H1 (cell line): ENCODE data around the gene PPM1G. TPM values are rescaled to one million over a fixed set of nuclear protein-coding genes. Genes with fewer than 3 reads are reported as not detected.

Source experiments
- CTCF ChIA-PET: fragments of 300-600 bp; sonication (Branson Sonifier 250); formaldehyde crosslinking; loops from one replicate; lab custom pipeline; 2021; ENCODE audit not compliant: partially characterized antibody; lab: Charles Lee
- POLR2A ChIA-PET: fragments of 300-600 bp; sonication (Branson Sonifier 250); formaldehyde crosslinking; loops from one replicate; lab custom pipeline; 2021; ENCODE audit warnings: inconsistent platforms; ENCODE audit not compliant: partially characterized antibody; lab: Charles Lee
- DNase-seq, 2 experiments: peaks; one replicate each; pipeline versions ENCODE4 v3.0.0 to v3.0.0-alpha.2; 2010 to 2022; ENCODE audit warnings: low spot score in 2 of 2, low read depth in 1 of 2, mixed read lengths in 1 of 2
- FAIRE-seq: peaks from 2 replicates; lab custom pipeline; 2011; peaks lifted over from hg19 to GRCh38; lab: Jason Lieb, UNC
- H2AFZ ChIP-seq: 2 replicates; pipeline ENCODE4 v1.8.1; 2012; ENCODE audit warnings: low read length, inconsistent platforms
- H2AK5ac ChIP-seq: 2 replicates; pipeline ENCODE4 v1.6.1; 2013; ENCODE audit warnings: low read depth, low read length
- H2BK120ac ChIP-seq: replicated peaks from 2 replicates; pipeline ENCODE3; 2013; ENCODE audit warnings: low read depth, low read length, inconsistent platforms
- H2BK12ac ChIP-seq: 2 replicates; pipeline ENCODE4 v1.6.1; 2013; ENCODE audit warnings: low read depth, low read length
- H2BK15ac ChIP-seq: 2 replicates; pipeline ENCODE4 v1.6.1; 2013; ENCODE audit warnings: low read length
- H2BK20ac ChIP-seq: 2 replicates; pipeline ENCODE4 v1.6.1; 2013; ENCODE audit warnings: low read length
- H2BK5ac ChIP-seq: 2 replicates; pipeline ENCODE4 v1.6.1; 2013; ENCODE audit warnings: low read depth, low read length
- H3K14ac ChIP-seq: 2 replicates; pipeline ENCODE4 v1.6.1; 2013; ENCODE audit warnings: inconsistent platforms; ENCODE audit not compliant: insufficient read length
- H3K18ac ChIP-seq: 2 replicates; pipeline ENCODE4 v1.6.1; 2013; ENCODE audit warnings: low read length; ENCODE audit errors: extremely low read depth
- H3K23ac ChIP-seq: 2 replicates; pipeline ENCODE4 v1.6.1; 2013; ENCODE audit warnings: inconsistent platforms; ENCODE audit not compliant: insufficient read length
- H3K23me2 ChIP-seq: 2 replicates; pipeline ENCODE4 v1.6.1; 2013; ENCODE audit warnings: low read depth, low read length
- H3K27ac ChIP-seq: 2 replicates; pipeline ENCODE4 v1.6.1; 2011; ENCODE audit warnings: low read depth, low read length, inconsistent platforms
- H3K27me3 ChIP-seq, 4 experiments: replicated peaks in 1 of 4; 1 replicate in 1 of 4; 2 replicates in 3 of 4; pipeline versions ENCODE4 v1.6.1 to v1.8.1; 2011 to 2013; ENCODE audit warnings: low read length in 3 of 4, mild to moderate bottlenecking in 3 of 4, inconsistent platforms in 2 of 4, mixed read lengths in 2 of 4, moderate library complexity in 1 of 4; ENCODE audit not compliant: control insufficient read depth in 3 of 4, insufficient read depth in 3 of 4; ENCODE audit errors: extremely low read depth in 1 of 4
- H3K36me3 ChIP-seq, 4 experiments: 2 replicates each; pipeline versions ENCODE4 v1.6.1 to v1.8.1; 2011 to 2013; ENCODE audit warnings: mild to moderate bottlenecking in 4 of 4, low read length in 3 of 4, moderate library complexity in 2 of 4, control low read depth in 1 of 4, inconsistent platforms in 1 of 4; ENCODE audit not compliant: insufficient read depth in 4 of 4, control insufficient read depth in 2 of 4
- H3K4ac ChIP-seq: replicated peaks from 2 replicates; pipeline ENCODE3; 2013; ENCODE audit warnings: low read length, low read depth, mixed read lengths, inconsistent platforms; ENCODE audit not compliant: insufficient read length
- H3K4me1 ChIP-seq, 4 experiments: replicated peaks in 1 of 4; 1 replicate in 1 of 4; 2 replicates in 3 of 4; pipeline versions ENCODE4 v1.6.1 to v1.8.1; 2011 to 2013; ENCODE audit warnings: low read length in 3 of 4, inconsistent platforms in 2 of 4, mixed read lengths in 1 of 4; ENCODE audit not compliant: insufficient read depth in 4 of 4, control insufficient read depth in 3 of 4
- H3K4me2 ChIP-seq, 2 experiments: 2 replicates each; pipeline versions ENCODE4 v1.6.1 to v1.8.1; 2011 to 2013; ENCODE audit warnings: low read depth in 2 of 2, low read length in 2 of 2, control low read depth in 1 of 2, inconsistent platforms in 1 of 2, mild to moderate bottlenecking in 1 of 2; ENCODE audit not compliant: insufficient read depth in 1 of 2
- H3K4me3 ChIP-seq, 4 experiments: fragments of 200-600, 300-600 bp in 1 of 4; sonication (generic), shearing (Covaris generic), sonication (Bioruptor Twin) in 1 of 4; 2 replicates each; pipeline versions ENCODE4 v1.5.1 to v1.8.1; 2011 to 2016; ENCODE audit warnings: low read length in 4 of 4, low read depth in 3 of 4, control low read depth in 2 of 4, inconsistent platforms in 2 of 4, mild to moderate bottlenecking in 2 of 4, mixed read lengths in 1 of 4, moderate library complexity in 1 of 4; ENCODE audit not compliant: insufficient read depth in 2 of 4; ENCODE audit errors: extremely low read depth in 1 of 4
- H3K56ac ChIP-seq: replicated peaks from 2 replicates; pipeline ENCODE3; 2013; ENCODE audit warnings: low read depth, mild to moderate bottlenecking, mixed read lengths, low read length, inconsistent platforms; ENCODE audit not compliant: insufficient read length
- H3K79me1 ChIP-seq: 2 replicates; pipeline ENCODE4 v1.6.1; 2013; ENCODE audit warnings: low read depth, low read length, control low read depth
- H3K79me2 ChIP-seq, 2 experiments: 2 replicates each; pipeline versions ENCODE4 v1.6.1 to v1.8.1; 2012 to 2013; ENCODE audit warnings: low read length in 2 of 2, mild to moderate bottlenecking in 2 of 2, inconsistent platforms in 1 of 2; ENCODE audit not compliant: insufficient read depth in 2 of 2, control insufficient read depth in 1 of 2
- H3K9ac ChIP-seq, 4 experiments: replicated peaks in 1 of 4; 1 replicate in 1 of 4; 2 replicates in 3 of 4; pipeline versions ENCODE4 v1.6.1 to v1.8.1; 2011 to 2013; ENCODE audit warnings: low read depth in 3 of 4, low read length in 3 of 4, control low read depth in 2 of 4, mild to moderate bottlenecking in 2 of 4, moderate library complexity in 2 of 4, inconsistent platforms in 1 of 4; ENCODE audit errors: extremely low read depth in 1 of 4
- H3K9me3 ChIP-seq, 2 experiments: 2 replicates each; pipeline versions ENCODE4 v1.6.1 to v1.8.1; 2012 to 2013; ENCODE audit warnings: mild to moderate bottlenecking in 2 of 2, moderate library complexity in 2 of 2, control low read depth in 1 of 2, inconsistent platforms in 1 of 2, low read depth in 1 of 2, low read length in 1 of 2, mixed read lengths in 1 of 2; ENCODE audit not compliant: insufficient read depth in 2 of 2
- H4K20me1 ChIP-seq, 2 experiments: replicated peaks in 1 of 2; 2 replicates each; pipeline versions ENCODE3 to v1.8.1; 2011 to 2013; ENCODE audit warnings: inconsistent platforms in 2 of 2, low read length in 2 of 2, mild to moderate bottlenecking in 1 of 2; ENCODE audit not compliant: insufficient read depth in 2 of 2, control insufficient read depth in 1 of 2
- H4K5ac ChIP-seq: 2 replicates; pipeline ENCODE4 v1.6.1; 2013; ENCODE audit warnings: low read length, low read depth, mixed read lengths, inconsistent platforms; ENCODE audit not compliant: insufficient read length
- H4K8ac ChIP-seq: 2 replicates; pipeline ENCODE4 v1.8.0; 2013; ENCODE audit warnings: mild to moderate bottlenecking, moderate library complexity, low read length, inconsistent platforms; ENCODE audit not compliant: insufficient read depth; ENCODE audit errors: extremely low read depth
- H4K91ac ChIP-seq: replicated peaks from 2 replicates; pipeline ENCODE3; 2013; ENCODE audit warnings: low read length, mixed read lengths, inconsistent platforms; ENCODE audit not compliant: insufficient read length
- BACH1 ChIP-seq: IDR thresholded peaks from 2 replicates; pipeline ENCODE4 v1.6.1; 2012; ENCODE audit warnings: low read length, improper control_type of control experiment
- CBX8 ChIP-seq: fragments of 300-800, 300-1000 bp; sonication (generic); IDR thresholded peaks from 2 replicates; pipeline ENCODE4 v1.7.1; 2016; ENCODE audit warnings: low read depth, low read length, borderline replicate concordance
- CHD1 ChIP-seq: IDR thresholded peaks from 2 replicates; pipeline ENCODE4 v1.6.1; 2012; ENCODE audit warnings: low read depth, low read length, improper control_type of control experiment
- SIX5 ChIP-seq: IDR thresholded peaks from 2 replicates; pipeline ENCODE4 v1.6.1; 2011; ENCODE audit warnings: mild to moderate bottlenecking, low read depth, low read length
- TAF1 ChIP-seq: IDR thresholded peaks from 2 replicates; pipeline ENCODE4 v1.6.1; 2011; ENCODE audit warnings: mild to moderate bottlenecking, low read depth, low read length
- YY1 ChIP-seq: IDR thresholded peaks from 2 replicates; pipeline ENCODE4 v1.6.1; 2011; ENCODE audit warnings: low read depth, mild to moderate bottlenecking, low read length
- WGBS, 2 experiments: shearing (Covaris generic) in 1 of 2; methylation state at CpG; one replicate each; pipeline versions ENCODE4 v1.1.6 to v1.1.7; 2013 to 2015; ENCODE audit warnings: low lambda C conversion rate in 2 of 2, mixed read lengths in 2 of 2, inconsistent platforms in 1 of 2, low coverage in 1 of 2, missing lambda C conversion rate in 1 of 2; ENCODE audit not compliant: insufficient replicate concordance in 2 of 2, insufficient coverage in 1 of 2, insufficient read length in 1 of 2; ENCODE audit errors: extremely low coverage in 1 of 2, missing lambda C conversion rate in 1 of 2; 5-methylcytosine and 5-hydroxymethylcytosine counted together
- polyA plus RNA-seq, 7 experiments: library from polyadenylated mRNA; depleted of rRNA in 3 of 7; stranded (reverse) in 5 of 7; unstranded in 2 of 7; fragments of >200 nt in 5 of 7; fragments of 200-250 nt in 2 of 7; gene quantifications; 1 replicate in 5 of 7; 2 replicates in 1 of 7; 4 replicates in 1 of 7; pipeline versions ENCODE4 v1.2.1 to v1.2.3, GENCODE V29; 2011 to 2013; ENCODE audit warnings: missing spikeins in 2 of 7, mixed read lengths in 2 of 7
- total RNA-seq: library from RNA; stranded (reverse); fragmentation: NEBNext Ultra II Directional; extraction: Animal tissue kit (Norgen Biotek cat#: 25700); gene quantifications from 2 replicates; pipeline ENCODE4 v1.2.1, GENCODE V29; 2021
- TF ChIP-seq, protein P1 (sequence below): IDR thresholded peaks from 2 replicates; pipeline ENCODE4 v1.6.1; 2011; ENCODE audit warnings: low read depth, mild to moderate bottlenecking, low read length; ENCODE audit not compliant: insufficient read depth

The PPM1G gene
- total and polyA plus RNA-seq, 2 of the 8 experiments (the other 6 are each of a cell fraction or from before 2014, with no cell fraction given), result 73.3 to 203 TPM

DNA sequence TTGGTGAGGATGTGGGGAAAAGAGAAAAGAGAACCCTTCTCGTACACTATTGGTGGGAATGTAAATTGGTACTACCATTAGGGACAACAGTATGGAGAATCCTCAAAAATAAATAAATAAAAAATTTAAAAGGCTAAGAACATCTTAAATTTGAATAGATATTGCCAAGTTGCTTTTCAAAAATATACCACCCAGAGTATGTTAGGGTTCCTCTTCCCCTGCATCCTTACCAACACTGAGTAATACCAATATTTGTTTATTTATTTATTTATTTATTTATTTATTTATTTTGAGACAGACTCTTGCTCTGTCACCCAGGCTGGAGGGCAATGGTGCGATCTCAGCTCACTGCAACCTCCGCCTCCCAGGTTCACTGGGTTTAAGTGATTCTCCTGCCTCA lies 13.6 kb upstream of the PPM1G start:
- Histone ChIP-seq H3K23me2 (peaks cover 2% of the 10 kb centered on the region; the same call in 1 of the 2 replicates), H3K79me2 (no peaks in the 10 kb centered on the region), H2BK12ac (no peak overlapping the region), H2AK5ac (no peak overlapping the region), H4K5ac (no peak overlapping the region), H3K4me1 (no peaks in the 10 kb centered on the region), H3K18ac (no peak overlapping the region), H3K56ac (no peak overlapping the region), H2BK120ac (no peak overlapping the region), H3K4me2 (no peak overlapping the region), H3K23ac (no peak overlapping the region), H2BK5ac (no peak overlapping the region), H4K8ac (no peak overlapping the region), H3K9me3 (no peaks in the 10 kb centered on the region), H3K9ac (no peak overlapping the region), H4K91ac (no peak overlapping the region), H3K36me3 (no peaks in the 10 kb centered on the region), H4K20me1 (no peaks in the 10 kb centered on the region), H3K79me1 (no peaks in the 10 kb centered on the region), H2BK15ac (no peak overlapping the region), H3K14ac (no peak overlapping the region), H3K4me3 (no peak overlapping the region), H3K4ac (no peak overlapping the region), H2BK20ac (no peak overlapping the region), H3K27ac (no peak overlapping the region), H3K27me3 (no peaks in the 10 kb centered on the region), H2AFZ (no peak overlapping the region)
- DNase-seq (no peak), FAIRE-seq (no peak)
- WGBS, 2 experiments, result 90% methylated on average over 3 of the region's 3 CpGs; no CpG with 5 or more reads in 1 of the 2 experiments
- ChIA-PET POLR2A (no interaction called here), CTCF (no interaction called here)
- TF ChIP-seq, protein P1, sequence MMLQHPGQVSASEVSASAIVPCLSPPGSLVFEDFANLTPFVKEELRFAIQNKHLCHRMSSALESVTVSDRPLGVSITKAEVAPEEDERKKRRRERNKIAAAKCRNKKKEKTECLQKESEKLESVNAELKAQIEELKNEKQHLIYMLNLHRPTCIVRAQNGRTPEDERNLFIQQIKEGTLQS, result no peak
- TF ChIP-seq CHD1, result no peak
- TF ChIP-seq TAF1, result no peak
- TF ChIP-seq CBX8, result no peak
- no peak for TF ChIP-seq YY1
- no peak for TF ChIP-seq SIX5
- no peak for TF ChIP-seq BACH1
